ENCODE measurements around the gene DTHD1. TPM values are rescaled to one million over a fixed set of nuclear protein-coding genes. Genes with fewer than 3 reads are reported as not detected.

The DTHD1 gene
- total RNA-seq, 1 experiment from 2014 or later = not detected

DNA sequence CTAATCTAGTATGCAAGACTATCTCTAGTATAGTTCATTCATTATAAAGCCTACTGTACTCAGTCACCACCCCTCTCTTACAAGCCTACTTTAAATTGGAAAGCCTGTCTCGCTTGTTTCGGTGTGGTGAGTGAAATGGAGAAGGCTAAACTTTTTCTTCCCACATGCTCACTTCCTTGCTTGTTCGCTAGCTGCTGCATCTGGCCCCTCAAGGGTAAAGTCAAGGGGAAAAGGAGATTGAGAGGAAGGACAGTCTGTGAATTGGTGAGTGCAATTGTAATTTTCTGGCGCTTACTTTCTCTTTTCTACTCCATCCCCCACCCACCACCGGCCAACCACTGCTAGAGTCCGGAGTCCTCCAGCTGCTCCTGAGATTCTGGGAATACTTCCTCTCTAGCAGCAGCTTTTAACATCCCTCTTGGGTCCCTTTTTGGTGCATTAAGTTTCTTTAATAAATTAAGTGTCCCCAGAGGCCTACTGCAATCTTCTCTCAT, 25.0 kb upstream of the DTHD1 start:
- no peaks in the 10 kb centered on the region for H3K27me3 ChIP-seq
- no peak overlapping the region for H3K4me3 ChIP-seq
- no peaks in the 10 kb centered on the region for H3K36me3 ChIP-seq
- H3K9me3 ChIP-seq (replicated peaks) = no peaks in the 10 kb centered on the region
- H3K27ac ChIP-seq = no peak overlapping the region
- no peak for DNase-seq
- no peaks in the 10 kb centered on the region for H3K4me1 ChIP-seq

DNA sequence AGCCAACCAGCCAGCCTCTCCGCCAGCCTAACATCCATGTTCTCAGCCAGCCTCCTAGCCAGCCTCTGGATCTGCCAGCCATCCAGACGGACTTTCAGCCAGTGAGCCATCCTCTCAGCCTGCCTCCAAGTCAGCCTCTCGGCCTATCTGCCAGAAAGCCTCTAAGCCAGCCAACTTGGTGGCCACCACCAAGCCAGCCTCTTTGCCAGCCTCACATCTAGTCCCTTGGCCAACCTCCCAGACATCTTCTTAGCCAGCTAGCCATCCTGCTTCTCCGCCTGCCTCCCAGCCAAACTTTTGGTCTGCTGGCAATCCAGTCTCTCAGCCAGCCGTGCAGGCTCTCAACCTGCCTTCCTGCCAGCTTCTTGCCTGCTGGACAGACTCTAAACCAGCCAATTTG, 20.7 kb upstream of the DTHD1 start:
- no peak overlapping the region for H3K4me3 ChIP-seq
- peaks cover 3% of the 10 kb centered on the region; the same call in 1 of the 2 replicates for H3K4me1 ChIP-seq
- no peak overlapping the region for H3K27ac ChIP-seq
- no peaks in the 10 kb centered on the region for H3K36me3 ChIP-seq
- H3K27me3 ChIP-seq = no peaks in the 10 kb centered on the region
- no peak for DNase-seq
- H3K9me3 ChIP-seq (replicated peaks) = no peaks in the 10 kb centered on the region

DNA sequence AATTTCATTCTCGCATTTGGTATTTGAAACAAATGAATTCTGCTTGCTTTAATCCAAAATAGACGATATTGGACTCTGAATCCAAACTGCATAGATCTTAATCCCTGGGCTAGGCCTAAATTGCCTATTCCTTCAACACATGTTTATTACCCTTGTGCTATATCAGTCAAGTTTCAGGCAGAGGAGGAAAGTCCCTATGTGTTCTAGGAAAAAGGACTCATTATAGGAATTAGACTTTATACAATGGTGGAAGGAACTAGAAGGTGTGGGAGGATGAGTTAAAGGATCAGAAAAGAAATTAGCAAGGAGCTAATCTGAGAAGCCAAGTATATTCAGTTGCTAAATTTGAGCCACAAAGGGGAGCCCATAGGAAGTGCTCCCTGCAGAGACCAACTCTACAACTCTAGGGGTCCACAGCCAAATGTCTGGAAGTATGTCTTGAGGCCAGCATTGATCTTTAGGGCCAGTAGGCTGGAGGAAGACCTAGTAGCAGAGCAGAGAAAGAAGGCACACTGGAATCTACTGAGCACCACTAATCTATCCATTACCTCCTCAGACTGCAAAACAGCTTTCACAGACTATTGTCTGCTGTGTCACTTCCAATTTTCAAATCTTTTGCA, 17.1 kb upstream of the DTHD1 start:
- no peak for DNase-seq
- H3K4me3 ChIP-seq = no peak overlapping the region
- H3K27ac ChIP-seq = no peak overlapping the region
- peaks cover 3% of the 10 kb centered on the region; the same call in 1 of the 2 replicates for H3K4me1 ChIP-seq
- H3K36me3 ChIP-seq = no peaks in the 10 kb centered on the region
- no peaks in the 10 kb centered on the region for H3K9me3 ChIP-seq (replicated peaks)
- no peaks in the 10 kb centered on the region for H3K27me3 ChIP-seq

DNA sequence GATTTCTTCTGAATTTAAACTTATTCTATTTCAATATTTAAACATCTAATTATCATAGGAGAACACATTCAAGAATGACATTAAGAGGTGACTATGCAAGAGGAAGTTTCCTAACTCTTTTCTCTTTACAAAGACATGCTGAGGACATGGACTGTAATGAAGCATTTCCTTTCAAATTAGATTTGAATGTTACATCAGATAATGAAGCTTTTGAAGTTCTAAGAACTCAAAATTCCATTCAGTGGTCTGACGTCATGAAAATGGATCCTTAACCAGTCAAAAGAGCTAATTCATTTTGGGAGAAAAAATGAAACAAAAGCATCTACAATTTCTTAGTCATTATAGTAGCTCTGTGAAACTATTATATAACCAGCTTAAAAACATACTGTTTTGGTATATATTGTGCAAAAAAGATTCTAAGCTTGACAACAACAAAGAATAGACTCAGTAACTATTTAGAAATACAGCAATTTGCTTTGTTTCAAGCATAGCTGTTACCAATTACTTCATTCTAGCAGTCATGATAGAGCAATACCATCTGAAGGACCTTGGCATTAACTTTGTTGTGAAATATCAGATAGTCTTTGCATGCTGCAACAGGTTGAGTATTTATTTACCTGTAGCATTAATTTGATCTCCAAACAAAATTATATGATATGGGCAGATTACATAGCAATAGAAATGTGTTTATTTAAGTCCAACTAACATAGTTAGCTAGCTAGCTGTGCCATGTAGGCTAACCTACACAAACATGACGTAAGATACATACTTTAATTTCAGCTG, 13.7 kb upstream of the DTHD1 start:
- DNase-seq = no peak

DNA sequence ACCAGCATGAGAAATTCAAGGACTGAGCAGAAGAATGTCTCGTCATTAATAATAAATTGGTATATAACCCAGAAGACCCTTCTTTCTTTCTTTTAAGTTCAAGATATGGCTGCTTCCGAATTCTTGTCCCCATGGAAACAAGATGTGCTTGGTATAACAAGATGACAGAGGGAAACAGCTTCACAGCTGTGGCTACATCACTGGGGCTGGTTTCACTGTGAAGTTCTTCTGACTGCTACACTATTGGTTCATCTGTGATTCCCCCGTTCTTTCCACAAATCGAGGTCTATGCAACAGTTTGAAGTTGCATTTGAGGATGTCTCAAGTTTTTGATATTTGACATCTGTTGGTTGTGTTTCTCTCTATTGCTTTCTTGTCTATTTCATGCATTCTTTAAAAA, 12.3 kb upstream of the DTHD1 start:
- Histone ChIP-seq H3K4me1 (peaks cover 3% of the 10 kb centered on the region; the same call in 1 of the 2 replicates), H3K9me3 (replicated peaks) (no peaks in the 10 kb centered on the region), H3K4me3 (no peak overlapping the region)

More for the DNA sequence above, 13.7 kb upstream of the DTHD1 start:
- Histone ChIP-seq H3K27ac (no peak overlapping the region), H3K4me3 (no peak overlapping the region), H3K36me3 (no peaks in the 10 kb centered on the region), H3K4me1 (peaks cover 3% of the 10 kb centered on the region; the same call in 1 of the 2 replicates), H3K27me3 (no peaks in the 10 kb centered on the region), H3K9me3 (replicated peaks) (no peaks in the 10 kb centered on the region)

DNA sequence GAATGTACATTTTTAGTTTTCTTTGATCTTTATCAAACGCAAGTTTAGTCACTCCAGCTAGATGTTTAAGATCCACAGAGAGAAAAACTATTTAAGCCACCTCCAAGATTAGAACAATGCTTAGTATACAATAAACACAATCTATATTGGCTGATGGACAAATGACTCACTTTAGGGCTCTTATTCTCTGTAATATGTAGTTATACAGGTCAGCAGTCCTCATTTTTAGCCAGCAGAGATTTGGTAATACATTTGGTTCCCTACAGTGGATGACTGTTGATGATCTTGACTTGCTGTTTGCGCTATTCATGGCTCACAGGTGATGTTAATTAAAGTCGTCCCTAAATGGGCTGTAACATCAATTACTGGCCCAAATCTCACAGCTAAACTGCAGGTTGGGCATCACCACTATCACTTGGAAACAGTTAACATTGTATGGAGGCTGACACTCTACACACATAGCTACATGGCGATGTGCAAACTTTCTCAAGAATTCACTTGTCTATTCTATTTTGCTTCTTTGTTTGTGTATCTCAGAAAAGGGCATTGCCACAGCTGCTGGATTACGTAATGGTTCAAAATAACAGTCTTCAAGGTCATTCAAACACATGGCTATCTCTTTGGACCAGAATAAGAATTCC, 11.8 kb upstream of the DTHD1 start:
- H3K27me3 ChIP-seq = no peaks in the 10 kb centered on the region
- H3K4me1 ChIP-seq = peaks cover 3% of the 10 kb centered on the region; the same call in 1 of the 2 replicates
- no peaks in the 10 kb centered on the region for H3K9me3 ChIP-seq (replicated peaks)
- no peak for DNase-seq
- no peaks in the 10 kb centered on the region for H3K36me3 ChIP-seq
- H3K27ac ChIP-seq = no peak overlapping the region
- no peak overlapping the region for H3K4me3 ChIP-seq

More for the DNA sequence above, 12.3 kb upstream of the DTHD1 start:
- Histone ChIP-seq H3K27ac (no peak overlapping the region), H3K36me3 (no peaks in the 10 kb centered on the region), H3K27me3 (no peaks in the 10 kb centered on the region)
- no peak for DNase-seq

DNA sequence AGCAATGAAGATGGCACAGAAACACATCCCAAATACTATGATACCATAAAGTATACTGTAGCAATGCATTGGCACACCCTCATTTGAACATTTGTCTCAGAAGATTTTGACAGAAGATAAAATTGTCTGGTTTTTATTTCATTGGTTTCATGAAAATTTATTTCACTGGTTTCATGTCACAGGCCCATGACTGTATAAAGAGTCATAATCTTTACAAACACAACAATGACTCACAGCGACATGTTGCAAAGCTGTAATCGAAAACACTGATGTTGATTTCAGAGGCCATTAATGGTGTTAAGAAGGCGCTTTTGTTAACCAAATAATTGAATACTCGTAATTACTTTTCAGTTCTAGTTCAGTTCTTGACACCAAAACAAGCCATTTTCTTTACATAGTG, 8.1 kb upstream of the DTHD1 start:
- H3K4me3 ChIP-seq = no peak overlapping the region
- no peaks in the 10 kb centered on the region for H3K4me1 ChIP-seq
- no peaks in the 10 kb centered on the region for H3K27me3 ChIP-seq
- no peaks in the 10 kb centered on the region for H3K9me3 ChIP-seq (replicated peaks)
- DNase-seq = no peak
- no peak overlapping the region for H3K27ac ChIP-seq
- no peaks in the 10 kb centered on the region for H3K36me3 ChIP-seq

DNA sequence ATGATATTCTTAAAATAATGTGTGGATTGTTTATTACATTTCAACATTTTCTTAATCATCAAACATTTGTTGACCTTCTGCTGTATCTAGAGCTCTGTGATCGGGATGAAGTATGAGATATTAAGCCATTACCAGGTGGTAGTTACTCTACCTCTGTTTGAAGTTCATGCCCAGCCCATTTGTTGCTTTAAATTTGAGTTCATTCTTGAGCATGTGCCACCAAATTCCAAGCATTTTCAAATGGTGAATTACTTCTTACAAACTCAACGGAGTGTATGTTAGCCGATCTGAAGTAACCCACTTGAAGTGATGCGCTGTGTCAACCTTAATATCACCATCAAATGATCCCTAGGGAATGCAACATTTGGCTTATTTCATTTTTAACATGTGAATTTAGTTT, 7.3 kb upstream of the DTHD1 start:
- Histone ChIP-seq H3K4me3 (no peak overlapping the region), H3K9me3 (replicated peaks) (no peaks in the 10 kb centered on the region), H3K4me1 (no peaks in the 10 kb centered on the region), H3K36me3 (no peaks in the 10 kb centered on the region), H3K27ac (no peak overlapping the region), H3K27me3 (no peaks in the 10 kb centered on the region)
- DNase-seq = no peak

DNA sequence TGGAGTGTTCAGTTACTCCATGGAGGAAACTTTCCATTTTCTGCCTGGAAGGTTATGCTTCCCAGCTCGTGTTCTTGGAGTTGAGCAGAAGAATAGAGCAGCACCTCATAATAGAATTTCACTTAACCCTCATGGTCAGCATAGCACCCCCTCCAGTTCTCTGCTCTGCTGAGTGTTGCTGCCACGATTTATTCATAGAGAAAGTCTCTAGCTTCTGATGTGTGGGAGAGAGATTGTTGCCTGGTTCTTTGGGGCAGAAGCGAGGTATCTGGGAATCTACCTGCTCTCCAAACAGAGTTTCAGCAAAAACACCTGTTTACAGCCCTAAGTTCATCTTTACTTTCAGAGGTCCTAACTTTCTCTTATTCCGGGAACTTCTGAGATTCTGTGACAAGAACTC, 3.9 kb upstream of the DTHD1 start:
- Histone ChIP-seq H3K36me3 (no peaks in the 10 kb centered on the region), H3K9me3 (replicated peaks) (no peaks in the 10 kb centered on the region), H3K27me3 (0 out of 2 replicates have a peak, but pooled peaks cover 3% of the 10 kb centered on the region), H3K4me3 (no peak overlapping the region), H3K27ac (no peak overlapping the region), H3K4me1 (no peaks in the 10 kb centered on the region)
- DNase-seq = no peak

DNA sequence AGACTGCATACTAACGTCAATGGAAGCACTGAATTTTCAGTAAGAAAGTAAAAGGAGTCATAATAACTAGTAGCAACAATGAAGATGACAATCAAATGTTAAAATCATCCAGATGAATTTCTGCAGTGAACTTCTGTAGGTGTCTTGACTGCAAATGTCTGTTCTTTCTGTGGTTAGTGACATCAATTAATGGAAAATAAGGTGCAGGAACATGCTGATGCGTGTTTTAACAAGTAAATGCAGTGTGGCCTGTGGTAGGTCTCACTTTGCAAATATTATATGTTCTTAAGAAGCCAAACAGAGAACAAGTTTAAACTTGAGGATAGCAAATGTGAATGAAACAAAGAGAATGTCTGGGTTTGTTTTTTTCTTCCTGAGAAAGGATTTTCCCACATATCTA, 2.6 kb upstream of the DTHD1 start:
- Histone ChIP-seq H3K9me3 (replicated peaks) (no peaks in the 10 kb centered on the region), H3K4me3 (no peak overlapping the region), H3K27me3 (0 out of 2 replicates have a peak, but pooled peaks cover 3% of the 10 kb centered on the region), H3K4me1 (no peaks in the 10 kb centered on the region), H3K36me3 (no peaks in the 10 kb centered on the region), H3K27ac (no peak overlapping the region)
- no peak for DNase-seq

DNA sequence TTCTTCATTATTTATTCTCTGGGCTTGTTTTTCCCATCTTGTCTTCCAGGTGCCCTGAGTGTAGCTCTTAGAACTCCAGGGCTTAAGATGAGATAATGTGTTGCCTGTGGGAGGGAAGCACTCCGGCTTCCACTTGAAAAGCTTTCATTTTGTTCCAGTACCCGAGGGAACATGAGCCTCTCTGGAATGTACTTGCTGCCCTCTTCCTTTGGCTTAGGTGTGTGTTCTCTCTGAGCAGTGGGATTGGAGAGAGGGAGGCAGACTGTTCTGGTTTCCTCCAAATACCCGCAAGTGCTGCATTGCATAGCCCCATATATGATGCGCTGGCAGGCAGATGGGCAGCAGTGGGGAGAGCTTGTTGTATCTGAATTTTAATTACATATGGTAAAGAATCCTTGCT, 861 bp upstream of the DTHD1 start:
- no peak overlapping the region for H3K4me3 ChIP-seq
- H3K27me3 ChIP-seq = 0 out of 2 replicates have a peak, but pooled peaks cover 3% of the 10 kb centered on the region
- no peak overlapping the region for H3K27ac ChIP-seq
- H3K4me1 ChIP-seq = no peaks in the 10 kb centered on the region
- no peaks in the 10 kb centered on the region for H3K36me3 ChIP-seq
- H3K9me3 ChIP-seq (replicated peaks) = no peaks in the 10 kb centered on the region
- no peak for DNase-seq

DNA sequence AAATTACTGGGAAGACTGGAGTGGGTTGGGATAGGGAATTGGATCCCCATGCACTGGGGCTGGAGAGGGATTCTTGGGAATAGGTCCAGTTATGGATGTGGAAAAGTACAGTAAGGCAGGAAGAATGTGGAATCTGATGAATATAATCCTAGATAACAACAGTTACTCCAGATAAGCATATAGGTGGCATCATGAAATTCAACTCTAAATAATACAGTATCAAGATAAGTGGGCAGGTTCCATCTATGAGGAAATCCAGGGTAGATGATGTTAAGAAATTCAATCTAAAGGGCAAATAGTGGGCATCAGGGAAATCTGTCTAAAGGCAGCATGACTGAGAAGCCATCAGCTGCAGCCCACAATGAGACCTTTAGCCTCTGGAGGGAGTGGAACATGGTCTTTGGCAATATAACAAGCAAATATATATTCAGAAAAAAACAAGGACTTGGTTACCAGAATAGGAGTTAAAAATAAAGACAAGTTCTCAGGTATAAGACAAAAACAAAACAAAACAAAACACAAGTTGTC, 1.2 kb downstream of the DTHD1 start:
- H3K4me1 ChIP-seq = no peaks in the 10 kb centered on the region
- no peak for DNase-seq
- no peaks in the 10 kb centered on the region for H3K36me3 ChIP-seq
- no peak overlapping the region for H3K4me3 ChIP-seq
- H3K27me3 ChIP-seq = 0 out of 2 replicates have a peak, but pooled peaks cover 3% of the 10 kb centered on the region
- H3K9me3 ChIP-seq (replicated peaks) = no peaks in the 10 kb centered on the region; the same call in 1 of the 2 replicates
- H3K27ac ChIP-seq = no peak overlapping the region

DNA sequence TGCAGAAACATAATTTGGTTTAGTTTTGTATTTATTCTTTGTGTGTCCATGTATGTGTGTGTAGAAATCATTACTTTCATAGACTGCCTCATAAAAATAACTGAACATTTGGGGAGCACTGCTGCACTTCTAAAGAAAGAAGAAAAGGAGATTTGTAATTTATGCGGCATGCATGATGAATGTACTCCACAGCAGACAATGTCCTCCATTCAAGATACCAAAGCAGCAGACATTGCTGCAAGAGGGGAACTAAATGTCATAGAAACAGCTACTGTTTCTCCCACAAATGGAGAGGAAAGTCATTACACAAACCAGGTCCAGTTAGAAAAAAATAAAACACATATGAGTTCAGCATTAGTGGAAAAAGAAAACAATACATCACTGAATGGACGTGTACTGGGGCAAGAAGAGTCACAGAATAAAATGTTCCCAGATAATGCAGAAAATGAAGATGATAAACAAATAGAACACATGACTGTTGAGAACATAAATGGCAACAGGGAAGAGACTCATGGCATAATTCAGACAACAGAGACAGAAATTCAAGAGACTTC, 2.6 kb downstream of the DTHD1 start:
- Histone ChIP-seq H3K27me3 (0 out of 2 replicates have a peak, but pooled peaks cover 3% of the 10 kb centered on the region), H3K36me3 (no peaks in the 10 kb centered on the region), H3K4me1 (no peaks in the 10 kb centered on the region), H3K27ac (no peak overlapping the region), H3K9me3 (replicated peaks) (no peaks in the 10 kb centered on the region; the same call in 1 of the 2 replicates), H3K4me3 (no peak overlapping the region)
- no peak for DNase-seq

DNA sequence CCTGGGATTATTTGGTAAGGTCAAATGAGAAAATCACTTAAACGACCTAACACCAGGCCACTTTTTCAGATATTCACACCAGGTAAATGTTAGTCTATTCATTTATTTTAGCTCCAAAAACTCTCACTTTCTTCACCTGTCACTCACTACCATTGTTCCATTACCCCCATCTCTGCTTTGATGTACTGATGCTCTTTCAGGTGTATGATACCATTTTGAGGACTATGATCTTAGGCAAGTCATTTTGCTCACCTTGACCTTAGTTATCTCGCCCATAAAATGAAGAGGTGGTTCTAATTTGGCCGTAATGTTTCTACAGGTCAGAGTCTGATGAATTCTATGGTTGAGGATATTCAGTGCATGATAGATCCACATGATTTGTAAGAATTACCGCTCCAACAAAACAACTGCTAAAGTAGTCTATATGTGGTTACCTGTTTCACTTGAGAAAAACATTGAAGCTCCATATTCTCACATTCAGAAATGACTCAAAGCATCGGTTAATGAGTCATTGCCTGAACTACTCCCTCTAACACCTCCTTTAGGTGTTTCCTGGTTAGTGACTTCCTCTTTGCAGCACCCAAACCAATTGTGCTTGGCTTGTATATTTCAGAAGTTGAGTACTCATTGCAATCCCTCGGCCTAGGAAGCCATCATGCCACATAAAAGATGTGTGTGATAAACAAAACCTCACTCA, 4.5 kb downstream of the DTHD1 start:
- no peaks in the 10 kb centered on the region; the same call in 1 of the 2 replicates for H3K9me3 ChIP-seq (replicated peaks)
- H3K27me3 ChIP-seq = no peaks in the 10 kb centered on the region
- H3K4me3 ChIP-seq = no peak overlapping the region
- H3K27ac ChIP-seq = no peak overlapping the region
- DNase-seq = no peak
- no peaks in the 10 kb centered on the region for H3K36me3 ChIP-seq
- no peaks in the 10 kb centered on the region for H3K4me1 ChIP-seq
